Breast epithelium (tissue), 4 donors: ENCODE measurements around the gene FOXP3. TPM values are rescaled to one million over a fixed set of nuclear protein-coding genes. Genes with fewer than 3 reads are reported as not detected.
A peak's percentile ranks its signal among the peaks of the same experiment; 100 is the strongest.

Experiments used
- DNase-seq, 2 donors: peaks; one replicate each; pipeline ENCODE4 v3.0.0-alpha.2; 2019; ENCODE audit warnings: low spot score in 2 of 2
- H3K27ac ChIP-seq, 2 donors: fragments of 200-600 bp; sonication (generic) in 1 of 2; one replicate each; pipeline ENCODE4 v1.5.1; 2016 to 2019; ENCODE audit warnings: mild to moderate bottlenecking in 1 of 2
- H3K27me3 ChIP-seq, 2 donors: fragments of 200-600 bp; sonication (generic) in 1 of 2; one replicate each; pipeline versions ENCODE4 v1.5.1 to v1.6.0; 2017 to 2019; ENCODE audit warnings: control low read depth in 1 of 2, mild to moderate bottlenecking in 1 of 2
- H3K36me3 ChIP-seq: fragments of 200-600 bp; one replicate; pipeline ENCODE4 v1.5.1; 2019
- H3K4me1 ChIP-seq, 2 donors: fragments of 200-600 bp; sonication (generic); one replicate each; pipeline ENCODE4 v1.5.1; 2016 to 2019; ENCODE audit warnings: control low read depth in 1 of 2
- H3K4me3 ChIP-seq, 3 donors: fragments of 200-600 bp; sonication (generic); 1 replicate in 2 of 3; 2 replicates in 1 of 3; pipeline ENCODE4 v1.5.1; 2016 to 2019; ENCODE audit warnings: mild to moderate bottlenecking in 3 of 3, moderate library complexity in 2 of 3
- H3K9me3 ChIP-seq, 2 donors: fragments of 200-600 bp; sonication (generic) in 1 of 2; one replicate each; pipeline ENCODE4 v1.5.1; 2016 to 2019; ENCODE audit warnings: control low read depth in 1 of 2
- POLR2A ChIP-seq: fragments of 450-650 bp; IDR thresholded peaks from one replicate; pipeline ENCODE4 v1.6.1; 2016; ENCODE audit warnings: antibody characterized with exemption, mild to moderate bottlenecking, moderate library complexity
- POLR2AphosphoS5 ChIP-seq, 3 donors: sonication (generic); formaldehyde crosslinking; IDR thresholded peaks; one replicate each; pipeline ENCODE4 v1.6.1; 2017; ENCODE audit warnings: antibody characterized with exemption in 3 of 3
- intact Hi-C: fragments of 100-400 bp; cut with DNase I; formaldehyde crosslinking; loops from one replicate; pipeline ENCODE4 v1.15.1; 2023; ENCODE audit warnings: low total_unique reads
- total RNA-seq, 3 donors: library from RNA; depleted of rRNA; stranded (reverse); fragments of >200 nt; gene quantifications; one replicate each; pipeline ENCODE4 v1.1.0, GENCODE V29; 2016
- TF ChIP-seq, protein P1 (sequence below), 3 donors: fragments of 450-650 bp; IDR thresholded peaks; one replicate each; pipeline ENCODE4 v1.5.1; 2016 to 2017; ENCODE audit warnings: antibody characterized with exemption in 3 of 3, mild to moderate bottlenecking in 3 of 3, moderate library complexity in 3 of 3

Gene FOXP3
- total RNA-seq, 3 donors from 2014 or later = 0.16 TPM; not detected in 2

DNA sequence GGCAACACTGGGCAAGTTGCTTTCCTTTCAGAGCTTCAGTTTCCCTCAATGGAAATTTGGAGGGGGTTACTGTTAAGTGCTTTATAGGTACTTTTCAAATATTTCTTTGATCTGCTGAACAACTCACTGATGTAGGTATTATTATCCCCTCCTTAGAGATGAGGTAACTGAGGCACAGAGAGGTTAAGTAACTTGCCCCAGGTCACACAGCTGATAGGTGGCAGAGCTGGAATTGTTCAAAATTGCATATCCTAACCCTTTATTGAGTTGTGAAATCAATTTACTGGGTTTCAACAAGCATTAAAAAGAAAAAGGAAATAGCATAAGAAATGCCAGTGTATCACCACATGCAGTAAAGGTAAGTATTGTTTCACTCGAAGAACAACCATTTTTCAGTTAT, 11.7 kb upstream of the FOXP3 start:
- Histone ChIP-seq H3K4me3 (no peak overlapping the region), H3K4me1 (no peaks in the 10 kb centered on the region), H3K36me3 (no peaks in the 10 kb centered on the region), H3K27ac (peak overlapping the region in 1 of 2 donors; percentile 33), H3K27me3 (peaks cover 0 to 52% of the 10 kb centered on the region in 2 donors), H3K9me3 (no peaks in the 10 kb centered on the region)
- intact Hi-C loops = no loop called here
- DNase-seq = no peak
- TF ChIP-seq, protein P1, sequence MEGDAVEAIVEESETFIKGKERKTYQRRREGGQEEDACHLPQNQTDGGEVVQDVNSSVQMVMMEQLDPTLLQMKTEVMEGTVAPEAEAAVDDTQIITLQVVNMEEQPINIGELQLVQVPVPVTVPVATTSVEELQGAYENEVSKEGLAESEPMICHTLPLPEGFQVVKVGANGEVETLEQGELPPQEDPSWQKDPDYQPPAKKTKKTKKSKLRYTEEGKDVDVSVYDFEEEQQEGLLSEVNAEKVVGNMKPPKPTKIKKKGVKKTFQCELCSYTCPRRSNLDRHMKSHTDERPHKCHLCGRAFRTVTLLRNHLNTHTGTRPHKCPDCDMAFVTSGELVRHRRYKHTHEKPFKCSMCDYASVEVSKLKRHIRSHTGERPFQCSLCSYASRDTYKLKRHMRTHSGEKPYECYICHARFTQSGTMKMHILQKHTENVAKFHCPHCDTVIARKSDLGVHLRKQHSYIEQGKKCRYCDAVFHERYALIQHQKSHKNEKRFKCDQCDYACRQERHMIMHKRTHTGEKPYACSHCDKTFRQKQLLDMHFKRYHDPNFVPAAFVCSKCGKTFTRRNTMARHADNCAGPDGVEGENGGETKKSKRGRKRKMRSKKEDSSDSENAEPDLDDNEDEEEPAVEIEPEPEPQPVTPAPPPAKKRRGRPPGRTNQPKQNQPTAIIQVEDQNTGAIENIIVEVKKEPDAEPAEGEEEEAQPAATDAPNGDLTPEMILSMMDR (IDR thresholded peaks at IDR 0.05) = no peak
- no peak for TF ChIP-seq POLR2AphosphoS5 (IDR thresholded peaks at IDR 0.05)
- TF ChIP-seq POLR2A = no peak

DNA sequence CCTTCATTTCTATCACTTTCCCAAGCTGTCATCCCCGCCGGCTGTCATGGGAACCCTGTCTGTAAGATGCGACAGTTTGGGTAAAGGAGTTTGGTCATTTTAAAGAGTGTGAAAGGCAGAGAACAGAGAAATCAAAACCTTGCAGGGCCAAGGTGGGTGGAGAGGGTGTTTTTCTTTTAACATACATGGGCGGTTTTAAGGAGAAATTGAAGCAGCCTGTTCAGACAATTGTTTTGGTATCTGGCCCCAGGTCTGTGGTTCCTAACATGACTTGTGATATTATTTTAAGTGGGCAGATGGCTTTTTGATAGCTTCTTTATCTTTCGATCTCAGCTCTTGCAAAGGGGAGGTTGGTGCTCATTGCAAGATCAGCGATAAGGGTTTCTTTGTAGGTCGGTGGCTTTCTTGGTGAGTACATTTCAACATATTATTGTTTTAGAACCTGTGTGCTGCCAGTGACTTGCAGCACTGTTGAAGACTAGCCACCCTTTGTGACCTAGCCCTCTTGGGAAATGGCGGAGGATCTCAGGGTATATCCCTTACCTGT, 8.7 kb upstream of the FOXP3 start:
- Histone ChIP-seq H3K27me3 (peaks cover 0 to 40% of the 10 kb centered on the region in 2 donors), H3K4me3 (no peak overlapping the region), H3K4me1 (no peaks in the 10 kb centered on the region), H3K36me3 (no peaks in the 10 kb centered on the region), H3K27ac (no peak overlapping the region), H3K9me3 (no peaks in the 10 kb centered on the region)
- intact Hi-C loops = no loop called here
- TF ChIP-seq POLR2AphosphoS5 (IDR thresholded peaks at IDR 0.05) (no peak), POLR2A (no peak)
- TF ChIP-seq, protein P1 (IDR thresholded peaks at IDR 0.05) = no peak
- no peak for DNase-seq

DNA sequence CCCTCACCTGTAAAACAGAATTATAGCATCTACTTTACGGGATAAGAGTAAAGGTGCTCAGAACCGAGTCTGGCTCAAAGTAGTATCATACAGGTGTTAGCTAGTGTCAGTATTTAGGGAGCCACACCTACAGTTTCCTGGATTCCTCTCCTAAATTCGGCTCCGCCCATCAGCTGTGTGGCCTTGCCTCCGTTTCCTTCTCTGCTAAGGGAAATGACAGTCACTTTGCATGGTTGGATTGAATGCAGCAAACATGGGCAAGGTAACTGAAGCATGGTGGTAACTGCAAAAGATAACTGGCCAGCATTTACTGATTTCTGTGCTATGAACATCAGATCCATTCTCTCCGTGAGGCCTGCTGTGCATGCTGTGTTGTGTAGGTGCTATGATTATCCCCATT, 7.9 kb upstream of the FOXP3 start:
- intact Hi-C loops = no loop called here
- TF ChIP-seq, protein P1 (IDR thresholded peaks at IDR 0.05) = no peak
- TF ChIP-seq POLR2A = no peak
- Histone ChIP-seq H3K27me3 (peaks cover 0 to 36% of the 10 kb centered on the region in 2 donors), H3K9me3 (no peaks in the 10 kb centered on the region), H3K27ac (no peak overlapping the region), H3K4me3 (no peak overlapping the region), H3K36me3 (no peaks in the 10 kb centered on the region), H3K4me1 (no peaks in the 10 kb centered on the region)
- no peak for DNase-seq

DNA sequence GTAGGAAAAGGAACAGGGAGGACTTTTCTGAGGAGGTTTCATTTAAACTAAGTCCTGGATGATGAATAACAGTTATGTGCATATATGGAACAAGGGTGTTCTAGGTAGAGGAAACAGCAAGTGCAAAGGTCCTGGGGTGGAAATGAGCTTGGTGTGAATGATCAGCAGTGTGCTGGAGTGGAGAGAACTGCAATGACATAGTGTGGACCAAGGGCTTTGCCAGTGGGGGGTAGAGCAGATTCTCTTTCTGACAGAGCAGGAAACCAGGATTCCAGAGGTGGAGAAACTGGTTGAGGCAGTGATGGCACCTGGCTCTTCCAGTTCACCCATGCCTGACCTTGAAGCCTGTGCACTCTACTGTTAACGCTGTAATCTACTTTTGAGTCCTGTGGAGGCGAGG, 6.8 kb upstream of the FOXP3 start:
- H3K4me3 ChIP-seq = peak overlapping the region in 1 of 3 donors; percentile 84
- H3K4me1 ChIP-seq = no peaks in the 10 kb centered on the region
- no peaks in the 10 kb centered on the region for H3K36me3 ChIP-seq
- intact Hi-C loops = loop anchor here (2.0 kb wide), 1 partner anchor 81 kb away; no protein-coding TSS in a partner anchor
- DNase-seq = no peak
- H3K27ac ChIP-seq = peak overlapping the region; percentile 92 to 97
- H3K27me3 ChIP-seq = peaks cover 0 to 34% of the 10 kb centered on the region in 2 donors
- no peaks in the 10 kb centered on the region for H3K9me3 ChIP-seq
- TF ChIP-seq POLR2AphosphoS5 (IDR thresholded peaks at IDR 0.05) (no peak), POLR2A (no peak)
- TF ChIP-seq, protein P1 (IDR thresholded peaks at IDR 0.05) = no peak

DNA sequence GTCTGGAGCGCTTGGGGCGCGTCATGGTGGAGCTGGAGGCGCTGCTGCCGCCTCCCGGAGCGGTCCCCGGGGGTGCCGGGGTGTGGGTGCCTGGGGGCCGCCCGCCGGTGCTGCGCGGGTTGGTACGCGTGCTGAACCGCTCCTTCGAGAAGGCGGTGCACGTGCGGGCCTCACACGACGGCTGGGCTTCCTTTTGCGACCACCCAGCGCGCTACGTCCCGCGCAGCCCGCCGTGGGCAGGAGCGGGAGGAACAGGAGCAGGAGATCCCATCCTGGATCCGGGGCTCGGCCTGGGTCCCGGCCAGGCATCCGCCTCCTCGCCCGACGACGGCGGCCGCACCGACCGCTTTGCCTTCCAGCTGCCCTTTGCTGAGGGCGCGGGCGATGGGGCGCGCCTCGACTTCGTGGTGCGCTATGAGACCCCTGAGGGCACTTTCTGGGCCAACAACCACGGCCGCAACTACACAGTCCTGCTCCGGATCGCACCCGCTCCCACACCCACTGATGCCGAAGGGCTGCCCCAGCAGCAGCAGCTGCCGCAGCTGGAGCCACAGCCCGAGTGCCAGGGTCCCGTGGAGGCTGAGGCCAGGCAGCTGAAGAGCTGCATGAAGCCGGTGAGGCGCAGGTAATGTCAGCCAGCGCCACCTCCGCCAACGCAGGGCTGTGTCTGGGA, 5.9 kb upstream of the FOXP3 start:
- H3K9me3 ChIP-seq = no peaks in the 10 kb centered on the region
- no peaks in the 10 kb centered on the region for H3K36me3 ChIP-seq
- H3K4me1 ChIP-seq = no peaks in the 10 kb centered on the region
- no peak for DNase-seq
- intact Hi-C loops = loop anchor here (2.0 kb wide), 1 partner anchor 80 kb away; no protein-coding TSS in a partner anchor
- no peak for TF ChIP-seq POLR2AphosphoS5 (IDR thresholded peaks at IDR 0.05)
- TF ChIP-seq POLR2A = no peak
- TF ChIP-seq, protein P1 (IDR thresholded peaks at IDR 0.05) = no peak
- peaks cover 0 to 25% of the 10 kb centered on the region in 2 donors for H3K27me3 ChIP-seq
- H3K4me3 ChIP-seq = peak overlapping the region; percentile 61 to 84 (median 71)
- H3K27ac ChIP-seq = peak overlapping the region; percentile 92 to 97
